GM12865 (cell line): Measurements from ENCODE around the gene ZNF322.

Experiments used
- DNase-seq: peaks from one replicate; pipeline ENCODE4 v3.0.0; 2010; ENCODE audit warnings: low read depth
- H3K4me3 ChIP-seq: 2 replicates; pipeline ENCODE4 v1.5.1; 2011; ENCODE audit warnings: mild to moderate bottlenecking, low read depth, low read length, control low read depth
- CTCF ChIP-seq: IDR thresholded peaks from 2 replicates; pipeline ENCODE4 v1.5.1; 2011; ENCODE audit warnings: low read length, control low read depth, low read depth, inconsistent platforms; ENCODE audit not compliant: insufficient read depth; ENCODE audit errors: missing control alignments

Gene ZNF322

DNA sequence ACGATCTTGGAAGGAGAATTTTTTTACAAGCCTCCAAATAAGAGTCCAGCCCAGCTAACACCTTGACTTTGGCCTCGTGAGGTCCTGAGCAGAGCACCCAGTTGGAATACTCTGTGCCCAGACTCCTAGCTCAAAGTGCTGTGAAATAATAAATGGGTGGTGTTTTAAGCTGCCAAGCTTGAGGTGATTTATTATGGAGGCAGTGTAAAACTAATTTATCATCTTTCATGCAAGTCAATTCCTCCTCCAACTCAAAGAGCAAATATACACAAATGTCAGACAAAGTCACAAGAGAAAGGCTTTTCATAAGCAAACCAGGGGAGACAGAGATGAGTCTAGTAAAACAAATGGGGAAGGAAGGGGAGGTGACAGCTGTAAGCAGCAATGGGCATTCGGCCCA, 50.1 kb downstream of the ZNF322 start:
- TF ChIP-seq CTCF: no peak
- H3K4me3 ChIP-seq: no peak overlapping the region
- DNase-seq: no peak

- DNase-seq: peak; percentile 82
- peak; percentile 81 for TF ChIP-seq CTCF
- peak overlapping the region; percentile 12 for H3K4me3 ChIP-seq
Measured at GRCh38 chr6:26607434-26608230, 51.9 kb downstream of the ZNF322 start.

- DNase-seq: no peak
- no peak overlapping the region for H3K4me3 ChIP-seq
- TF ChIP-seq CTCF: no peak
Measured at GRCh38 chr6:26604797-26605196, 54.7 kb downstream of the ZNF322 start.

DNA sequence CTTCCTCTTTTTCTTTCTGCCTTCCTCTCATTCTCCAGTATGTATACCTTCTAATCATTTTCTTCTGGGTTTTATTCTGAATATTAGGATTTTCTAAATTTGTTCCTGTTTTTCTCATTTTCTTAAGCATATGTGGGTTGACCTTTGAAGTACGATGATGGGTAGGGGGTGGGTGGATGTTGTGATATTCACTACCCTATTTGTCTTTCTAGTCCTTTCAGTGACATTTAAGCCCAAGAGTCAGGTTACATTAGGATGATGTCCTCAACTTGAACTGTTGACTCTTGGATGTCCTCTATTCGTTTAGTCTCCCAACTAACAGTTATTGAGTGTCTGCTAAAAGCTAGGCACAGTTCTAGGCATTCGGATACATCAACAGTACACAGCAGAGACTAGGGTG, 55.5 kb downstream of the ZNF322 start:
- no peak for TF ChIP-seq CTCF
- DNase-seq: no peak
- no peak overlapping the region for H3K4me3 ChIP-seq

GRCh38 chr6:26602262-26602661, 57.3 kb downstream of the ZNF322 start:
- no peak for TF ChIP-seq CTCF
- no peak for DNase-seq

GRCh38 chr6:26600759-26601158, 58.8 kb downstream of the ZNF322 start:
- DNase-seq: no peak
- TF ChIP-seq CTCF: no peak
- no peak overlapping the region for H3K4me3 ChIP-seq

More at GRCh38 chr6:26602262-26602661, 57.3 kb downstream of the ZNF322 start:
- H3K4me3 ChIP-seq: no peak overlapping the region

DNA sequence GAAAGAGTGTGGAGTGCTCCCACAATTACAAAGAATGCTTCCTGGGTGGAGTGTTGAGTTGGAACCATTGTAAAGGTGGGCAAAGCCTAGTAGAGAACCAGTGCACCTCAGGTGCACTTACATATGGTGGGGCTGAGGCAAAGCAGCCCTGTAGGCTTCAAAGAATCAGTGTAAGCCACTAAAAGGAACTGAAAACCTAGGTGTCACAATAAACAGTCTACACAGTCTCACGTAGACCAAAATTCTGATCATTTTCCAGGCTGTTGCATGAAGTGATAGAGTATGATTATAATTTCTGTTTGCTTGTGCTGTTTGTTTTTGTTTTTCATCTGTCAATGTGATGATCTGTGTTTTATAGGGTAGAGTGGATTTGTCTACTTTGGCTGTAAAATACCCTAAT, 60.0 kb downstream of the ZNF322 start:
- DNase-seq: no peak
- no peak for TF ChIP-seq CTCF

More for the DNA sequence above, 60.0 kb downstream of the ZNF322 start:
- H3K4me3 ChIP-seq: no peak overlapping the region
